Stimulated activated CD4-positive, alpha-beta T cell treated with anti-CD3 and anti-CD28 coated beads, Interleukin-4, amount 100 ng/mL, for 4 hours (primary cell): ENCODE results near the gene OPN1SW.

Experiments
- DNase-seq, 2 experiments: peaks; one replicate each; pipeline ENCODE4 v3.0.0-alpha.2; 2020

The OPN1SW gene

DNA sequence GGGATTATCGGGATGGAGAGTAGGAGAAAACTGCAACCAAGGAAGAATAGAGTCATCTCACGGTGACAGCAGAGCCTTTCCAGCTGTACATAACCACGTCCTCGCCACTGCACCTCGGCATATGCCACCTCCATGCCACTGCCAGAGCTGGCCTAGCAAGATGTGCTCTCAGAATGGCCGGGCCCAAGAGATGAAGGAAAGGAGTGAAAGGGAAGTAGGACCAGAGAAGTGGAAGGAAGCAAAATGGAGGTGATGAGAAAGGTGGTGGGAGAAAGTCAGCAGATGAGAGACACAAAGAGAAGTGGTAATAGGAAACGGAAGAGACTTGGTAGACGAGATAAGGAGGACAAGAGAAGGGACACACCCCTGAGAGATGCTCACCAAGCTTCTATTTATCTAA lies 44.4 kb downstream of the OPN1SW start:
- no peak for DNase-seq

- DNase-seq, result no peak
Measured at GRCh38 chr7:128729494-128729893, 46.1 kb downstream of the OPN1SW start.

DNA sequence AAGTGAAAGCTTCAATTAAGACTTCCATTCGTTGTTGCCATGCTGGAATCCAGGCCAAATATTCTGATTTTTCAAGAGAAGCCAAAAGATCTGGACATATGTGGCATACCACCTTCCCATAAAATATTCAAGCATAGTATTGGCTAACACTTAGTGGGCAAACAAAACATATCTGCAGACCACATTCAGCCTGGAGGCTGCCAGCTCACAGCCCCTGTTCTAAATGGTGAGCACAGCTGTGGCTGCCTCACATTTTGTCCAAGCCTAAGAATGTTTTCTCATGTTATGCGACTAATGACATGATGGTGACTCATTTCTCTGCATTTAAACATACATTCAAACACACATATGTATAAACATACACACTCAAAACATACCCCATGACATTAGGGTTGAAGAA lies 47.0 kb downstream of the OPN1SW start:
- no peak for DNase-seq

DNA sequence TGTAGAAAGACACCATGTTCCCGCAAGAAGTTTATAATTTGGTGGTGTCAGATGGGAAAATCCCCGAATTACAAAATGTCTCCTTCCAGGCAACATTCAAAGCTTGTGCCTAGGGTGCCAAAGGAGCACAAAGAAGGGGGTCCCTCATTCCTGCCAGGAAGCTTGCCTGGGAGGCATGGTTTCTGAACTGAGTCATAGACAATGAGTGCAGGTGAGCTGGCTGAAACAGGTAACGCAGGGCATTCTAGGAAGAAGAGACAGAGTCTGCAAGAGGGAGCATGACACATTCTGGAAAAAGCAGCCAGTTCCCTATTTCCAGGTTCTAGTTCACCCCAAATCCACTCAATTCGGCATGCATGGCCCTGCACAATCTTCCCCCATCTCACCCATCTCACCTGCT lies 48.4 kb downstream of the OPN1SW start:
- no peak for DNase-seq

GRCh38 chr7:128726737-128727072 lies 48.9 kb downstream of the OPN1SW start:
- DNase-seq, result no peak

- DNase-seq, result no peak
Measured at GRCh38 chr7:128726059-128726736, 49.4 kb downstream of the OPN1SW start.

- DNase-seq, result no peak
Measured at GRCh38 chr7:128725531-128725930, 50.1 kb downstream of the OPN1SW start.

- DNase-seq, result no peak
Measured at GRCh38 chr7:128724743-128725142, 50.9 kb downstream of the OPN1SW start.
